ENCODE data around the gene MEGF11.

Gene MEGF11

DNA sequence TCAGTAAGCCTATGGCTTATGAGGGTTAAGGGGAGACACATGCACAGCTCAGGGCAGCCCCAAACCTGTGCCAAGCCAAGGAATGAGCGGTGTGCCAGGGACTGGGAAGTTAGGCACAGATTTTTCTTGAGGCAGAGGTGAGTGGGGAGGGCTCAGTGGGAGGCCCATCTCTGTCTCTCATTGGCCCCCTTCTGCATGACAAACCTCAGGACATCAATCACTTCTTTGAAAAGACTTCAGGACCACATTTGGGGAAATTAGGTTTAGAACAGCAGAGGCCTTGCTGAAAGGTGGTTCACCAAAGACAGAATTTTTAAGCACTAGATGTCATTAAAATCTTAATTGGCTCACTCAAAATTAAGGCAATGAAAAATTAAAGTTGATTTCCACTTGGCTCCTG is 327.1 kb downstream of the MEGF11 start:
- no peak for DNase-seq

DNA sequence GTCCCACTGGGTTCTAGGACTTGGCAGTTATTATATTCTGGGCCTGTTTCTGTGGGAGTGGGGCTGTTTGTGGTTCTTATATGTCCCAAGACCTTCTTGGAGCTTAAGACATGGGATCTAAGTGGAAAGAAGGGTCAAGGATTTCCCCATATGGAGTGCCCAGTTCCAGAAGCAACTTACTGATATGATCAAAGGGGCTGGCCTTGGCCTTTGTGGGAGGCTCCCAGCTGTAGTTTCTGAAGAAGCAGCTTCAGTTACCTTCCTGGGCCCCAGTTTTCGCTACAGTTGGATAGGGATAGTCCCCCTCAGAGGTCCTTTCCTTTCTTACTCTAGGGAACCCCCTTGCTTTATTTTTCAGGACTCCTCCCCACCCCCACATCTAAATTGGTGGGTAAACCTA is 328.2 kb downstream of the MEGF11 start:
- DNase-seq, result no peak

DNA sequence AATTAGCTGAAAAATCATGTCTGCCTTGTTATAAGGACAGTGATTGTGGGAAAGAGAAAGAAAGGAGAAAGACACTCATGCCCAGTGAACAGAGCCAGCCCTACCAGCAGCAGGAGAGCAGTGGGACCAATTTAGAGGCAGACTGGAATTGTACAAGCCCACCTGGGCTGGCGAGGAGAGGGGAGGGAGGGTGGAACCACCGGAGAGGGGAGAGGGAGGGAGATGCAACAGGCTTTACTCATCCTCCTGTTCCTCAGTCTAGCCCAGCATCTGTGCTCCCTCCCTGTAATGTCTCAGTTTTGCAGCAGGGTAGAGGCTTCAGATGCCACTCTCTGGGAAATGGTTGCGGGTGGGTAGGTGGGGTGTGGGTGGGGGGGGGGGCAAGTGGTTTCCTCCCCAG is 329.5 kb downstream of the MEGF11 start:
- no peak for DNase-seq

DNA sequence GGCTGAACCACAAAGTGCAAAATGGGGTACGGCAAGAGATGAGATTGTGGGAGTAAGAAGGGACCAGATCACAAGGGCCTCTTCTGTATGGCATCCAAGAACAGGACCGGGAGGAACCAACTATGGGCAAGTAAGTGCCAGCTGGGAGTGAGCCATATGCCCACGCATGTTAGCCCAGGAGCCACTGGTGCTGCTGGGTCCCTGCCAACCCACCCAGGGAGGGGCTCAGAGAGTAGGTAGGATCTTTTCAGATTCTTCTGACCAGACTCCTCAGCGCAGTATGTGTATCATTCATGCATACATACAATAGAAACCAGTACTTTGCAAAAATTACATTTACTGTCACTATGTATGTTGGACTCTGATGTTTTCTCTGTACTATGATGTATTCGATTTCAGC is 330.3 kb downstream of the MEGF11 start:
- no peak for DNase-seq

DNA sequence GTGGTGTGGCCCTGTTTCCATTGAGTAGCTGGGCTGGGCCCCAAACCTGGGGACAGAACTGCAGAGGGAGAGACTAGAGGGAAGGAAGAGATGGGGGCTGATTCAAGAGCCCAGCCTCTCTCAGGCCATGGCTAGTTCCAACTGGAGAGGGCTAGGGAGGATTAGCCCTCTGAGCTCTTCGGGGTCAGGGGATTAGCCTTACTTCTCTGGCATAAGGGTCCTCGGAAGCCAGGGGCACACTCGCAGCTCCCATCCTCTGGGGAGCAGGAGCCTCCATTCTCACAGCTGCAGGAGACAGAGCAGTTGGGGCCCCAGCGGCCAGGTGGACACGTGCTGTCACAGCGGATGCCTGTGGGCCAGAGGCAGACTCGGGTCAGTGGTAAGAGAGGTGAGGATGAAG is 330.9 kb downstream of the MEGF11 start:
- no peak for DNase-seq

DNA sequence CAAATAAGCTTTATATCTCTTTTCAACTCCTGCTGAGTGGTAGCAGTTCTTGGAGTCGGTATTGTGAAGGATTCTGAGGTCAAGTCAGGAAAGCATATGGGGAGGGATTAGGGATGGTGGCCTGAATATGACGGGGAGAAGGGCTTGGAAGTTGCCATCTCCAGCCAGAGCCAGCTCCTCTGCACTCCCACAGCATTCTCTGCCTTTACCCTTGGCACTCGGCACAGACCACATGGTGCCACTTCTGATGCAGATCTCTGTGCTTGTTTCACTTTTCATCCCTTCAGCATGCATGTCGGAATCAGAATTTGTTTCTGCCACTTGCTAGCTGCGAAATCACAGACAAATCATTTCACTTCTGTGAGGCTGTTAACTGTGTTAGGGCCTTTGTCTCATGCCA is 331.8 kb downstream of the MEGF11 start:
- no peak for DNase-seq

DNA sequence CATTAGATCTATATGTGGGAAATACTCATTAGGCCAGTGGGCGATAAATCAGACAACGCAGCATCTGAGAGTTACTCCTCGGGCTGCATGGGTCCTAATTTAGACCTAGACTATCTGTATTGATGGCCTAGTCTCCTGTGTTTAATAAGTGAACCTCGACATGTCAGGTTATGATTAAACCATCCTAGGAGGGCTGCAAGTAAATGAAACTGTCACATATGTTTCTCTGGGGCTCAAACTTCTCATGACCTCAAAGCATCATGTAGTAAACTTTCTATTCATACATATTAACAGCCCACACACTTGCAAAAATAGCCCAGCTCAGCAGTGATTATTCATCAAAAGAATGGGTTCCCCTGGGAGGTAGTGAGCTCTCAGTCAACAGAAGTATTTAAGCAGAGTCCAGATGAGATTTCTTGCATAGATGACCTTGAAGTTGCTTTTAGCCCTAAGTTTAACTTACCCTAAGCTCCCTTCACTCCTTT is 332.7 kb downstream of the MEGF11 start:
- DNase-seq, result no peak

DNA sequence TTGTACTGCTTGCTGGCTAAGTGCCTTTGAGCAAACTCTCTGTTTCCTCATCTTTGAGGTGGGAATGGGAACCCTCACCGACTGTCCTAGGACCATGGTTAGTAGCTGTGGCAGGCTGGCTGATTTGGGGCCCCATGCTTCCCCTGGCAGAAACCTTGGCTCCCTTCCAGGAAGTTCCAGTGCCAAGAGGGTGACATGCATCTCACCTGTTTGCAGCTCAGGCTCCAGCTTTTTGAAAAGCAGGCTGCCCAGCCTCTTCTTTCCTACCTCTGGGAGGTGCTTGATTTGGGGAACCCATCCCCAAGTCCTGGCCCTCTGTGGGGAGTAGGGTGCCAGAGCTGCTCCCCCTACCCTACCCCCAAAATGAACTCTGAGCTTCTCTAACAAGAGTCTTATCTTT is 333.4 kb downstream of the MEGF11 start:
- DNase-seq, result no peak

DNA sequence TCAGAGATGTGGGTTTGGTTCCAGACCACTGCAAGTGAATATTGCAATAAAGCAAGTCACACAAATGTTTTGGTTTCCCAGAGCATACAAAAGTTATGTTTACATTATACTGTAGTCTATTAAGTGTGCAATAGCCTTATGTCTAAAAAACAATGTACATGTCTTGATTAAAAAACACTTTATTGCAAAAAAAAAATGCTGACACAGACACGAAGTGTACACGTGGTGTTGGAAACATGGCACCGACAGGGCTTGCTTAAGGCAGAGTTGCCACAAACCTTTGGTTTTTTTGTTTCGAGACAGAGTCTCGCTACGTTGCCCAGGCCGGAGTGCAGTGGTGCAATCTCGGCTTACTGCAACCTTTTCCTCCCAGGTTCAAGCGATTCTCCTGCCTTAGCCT is 334.2 kb downstream of the MEGF11 start:
- no peak for DNase-seq

DNA sequence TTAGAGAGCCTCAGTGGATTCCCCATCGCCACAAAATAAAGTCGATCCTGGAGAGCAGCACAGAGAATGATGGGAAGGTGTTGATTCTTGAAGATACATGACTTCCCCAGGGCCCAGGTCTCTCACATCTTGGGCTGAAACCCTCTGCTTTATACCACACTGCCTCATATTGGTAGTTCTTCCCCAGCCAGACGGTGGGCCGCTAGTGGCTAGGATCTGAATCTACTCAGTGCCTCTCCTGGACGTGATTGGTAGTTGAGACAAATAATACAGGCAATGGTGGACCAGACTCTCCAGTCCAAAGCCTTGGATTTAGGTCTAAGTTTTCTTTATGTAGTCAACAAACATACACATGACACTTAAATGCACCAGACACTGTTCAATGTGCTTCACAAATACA is 334.6 kb downstream of the MEGF11 start:
- no peak for DNase-seq

DNA sequence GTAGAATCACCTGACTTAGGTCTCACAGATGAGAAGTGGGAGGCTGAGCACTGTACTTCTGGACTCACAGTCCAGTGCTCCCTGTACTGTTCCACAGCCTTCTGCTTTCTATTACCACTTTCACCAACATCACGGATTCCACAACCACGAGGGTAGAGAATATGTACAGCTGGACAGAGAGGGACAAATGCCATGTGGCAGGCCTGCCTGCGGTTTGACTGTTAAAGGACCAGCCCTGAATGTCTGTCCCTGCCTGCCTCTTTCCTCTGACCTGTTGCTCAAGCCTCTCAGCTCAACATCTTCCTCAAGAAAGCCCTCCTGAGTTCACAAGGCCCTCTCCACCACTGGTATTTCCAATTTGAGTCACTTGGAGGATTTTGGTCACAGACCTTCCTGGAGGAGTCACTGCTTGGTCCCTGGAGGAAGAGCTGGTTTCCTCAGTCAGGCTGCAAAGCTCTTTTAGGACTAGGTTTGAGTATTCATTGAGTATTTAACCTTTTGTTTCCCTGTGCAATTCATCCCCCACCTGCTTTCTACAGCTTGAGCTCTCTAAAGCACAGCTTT is 335.1 kb downstream of the MEGF11 start:
- DNase-seq, result no peak

DNA sequence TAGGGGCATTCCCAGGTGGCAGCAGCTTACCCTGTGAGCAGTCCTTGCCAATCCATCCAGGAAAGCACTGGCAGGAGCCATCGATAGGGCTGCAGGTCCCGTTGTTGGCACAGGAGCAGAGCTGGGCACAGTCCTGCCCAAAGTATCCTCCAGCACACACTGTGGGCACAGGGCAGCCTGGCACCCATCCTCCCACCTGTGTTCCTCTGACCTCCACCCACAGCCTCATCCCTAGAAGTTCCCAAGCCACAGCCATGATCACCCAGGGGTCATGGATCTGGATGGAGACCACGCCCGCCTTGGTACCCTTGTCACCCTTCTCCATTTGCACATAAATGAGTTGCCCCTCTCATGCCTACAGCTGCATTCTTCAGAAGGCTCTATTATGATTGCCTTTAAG is 335.6 kb downstream of the MEGF11 start:
- DNase-seq, result no peak

DNA sequence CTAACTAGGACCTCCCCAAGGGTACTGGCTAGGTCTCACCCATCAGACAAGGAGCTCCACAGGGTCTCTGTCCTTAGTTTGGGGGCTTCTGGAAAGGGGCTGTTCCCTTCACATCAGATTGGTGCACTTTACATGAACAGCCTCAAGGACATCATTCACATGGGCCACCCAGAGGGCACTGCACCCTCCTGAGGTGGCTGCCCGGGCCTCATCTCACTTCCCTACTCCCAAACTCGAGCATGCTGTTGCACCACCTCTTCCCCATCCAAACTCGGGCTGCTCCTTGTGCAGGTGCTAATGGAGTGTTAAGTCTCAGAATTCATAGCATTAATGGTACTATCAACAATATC is 336.2 kb downstream of the MEGF11 start:
- no peak for DNase-seq

DNA sequence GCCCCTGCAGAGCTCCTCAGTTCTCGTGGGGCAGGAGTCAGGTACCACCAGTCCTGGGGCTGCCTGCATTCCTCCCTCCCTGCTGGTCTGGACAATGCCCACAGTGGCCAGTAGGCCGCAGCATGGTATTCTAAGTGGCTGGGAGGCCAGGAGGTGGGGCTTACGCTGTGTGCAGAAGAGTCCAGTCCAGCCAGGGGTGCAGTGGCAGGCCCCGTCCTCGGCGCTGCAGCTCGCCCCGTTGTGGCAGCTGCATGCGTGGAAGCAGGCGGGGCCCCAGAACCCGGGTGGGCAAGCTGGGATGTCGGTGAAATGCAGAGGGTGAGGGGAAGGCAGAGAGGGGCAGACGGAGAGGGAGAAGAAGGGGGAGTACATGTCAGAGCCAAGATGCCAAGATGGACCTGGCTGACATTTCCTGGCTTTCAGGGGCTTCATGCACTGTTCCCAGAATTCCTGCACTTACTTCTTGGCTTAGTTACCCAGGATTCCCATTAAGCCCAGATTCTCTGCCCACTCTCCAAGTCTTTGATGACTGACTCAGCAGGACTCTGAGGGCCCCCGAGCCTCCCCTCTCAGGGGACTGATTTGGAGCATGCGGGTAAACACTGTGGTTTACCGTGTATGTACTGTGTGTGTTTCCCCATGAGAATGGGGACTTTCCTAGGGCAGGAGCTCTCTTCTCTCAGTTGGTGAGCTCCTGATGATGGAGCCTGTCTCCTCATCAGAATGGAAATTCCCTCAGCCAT is 336.7 kb downstream of the MEGF11 start:
- peak; percentile 28 for DNase-seq

DNA sequence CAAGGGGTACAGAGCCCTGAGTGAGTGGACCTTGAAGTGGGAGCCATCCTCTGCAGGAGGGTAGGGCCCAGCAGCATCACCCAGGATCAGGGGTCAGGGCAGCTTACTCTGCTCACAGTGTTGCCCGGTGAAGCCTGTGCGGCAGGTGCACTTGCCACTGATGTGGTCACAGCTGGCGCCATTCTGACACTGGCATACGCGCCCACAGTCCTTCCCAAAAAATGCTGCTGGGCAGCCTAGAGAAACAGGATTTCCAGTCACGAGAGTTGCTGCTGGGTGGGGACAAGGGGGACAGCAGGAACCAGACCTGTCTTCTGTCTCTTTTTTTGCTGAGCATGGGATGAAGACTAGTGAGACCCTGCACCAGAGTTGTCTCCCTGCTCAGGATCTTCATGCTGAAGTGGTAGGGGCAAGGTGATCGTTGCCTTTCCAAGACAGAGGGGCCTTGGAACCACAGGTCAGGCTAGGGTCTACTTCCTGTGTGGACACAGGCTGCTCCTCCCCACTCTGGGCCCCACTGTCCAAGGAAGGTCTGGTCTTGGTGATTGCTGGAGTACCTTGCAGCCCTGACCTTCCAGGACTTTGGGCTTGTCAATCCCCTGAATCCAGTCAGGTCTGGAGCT is 337.4 kb downstream of the MEGF11 start:
- DNase-seq, result no peak

DNA sequence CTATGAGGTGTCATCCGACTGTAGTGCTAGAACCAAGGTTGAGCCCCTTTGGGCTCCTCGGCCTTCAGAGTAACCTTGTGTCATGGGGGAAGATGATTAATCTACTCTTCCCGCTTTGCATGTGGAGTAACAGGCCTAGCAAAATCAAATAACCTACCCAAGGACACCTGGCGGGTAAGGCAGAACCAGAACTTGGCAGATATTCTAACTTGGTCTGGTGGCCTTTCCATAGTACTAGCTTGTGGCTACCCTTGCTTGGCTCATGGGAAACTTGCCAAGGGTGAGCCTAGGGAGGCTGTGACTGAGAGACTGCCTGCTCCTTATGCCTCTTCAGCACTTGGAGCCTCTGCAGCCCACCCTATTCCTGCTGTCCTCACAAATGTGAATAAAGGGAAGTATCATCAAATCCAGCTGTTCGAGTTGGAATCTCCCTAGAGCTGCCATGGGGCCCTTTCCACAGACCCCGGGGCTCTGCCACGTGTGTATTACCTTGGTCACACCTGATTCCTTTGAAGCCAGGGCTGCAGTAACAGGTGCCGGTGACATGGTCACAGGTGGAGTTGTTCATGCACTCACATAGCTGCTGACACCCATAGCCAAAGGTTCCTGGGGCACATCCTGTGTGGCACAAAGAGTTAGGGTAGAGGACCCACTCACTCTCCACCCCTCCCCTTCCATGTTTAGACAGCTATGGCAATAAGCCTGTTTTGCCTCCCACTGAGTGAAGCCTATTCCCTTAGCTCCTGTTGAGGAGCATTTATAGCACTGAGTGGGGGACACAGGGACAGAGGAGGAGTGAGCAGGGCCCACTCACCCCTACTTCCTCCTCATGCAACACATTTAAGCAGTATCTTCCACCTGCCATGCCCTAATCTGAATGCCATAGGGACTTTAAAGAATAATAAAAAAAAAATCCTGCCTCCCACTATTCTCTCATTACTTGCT is 338.3 kb downstream of the MEGF11 start:
- no peak for DNase-seq

DNA sequence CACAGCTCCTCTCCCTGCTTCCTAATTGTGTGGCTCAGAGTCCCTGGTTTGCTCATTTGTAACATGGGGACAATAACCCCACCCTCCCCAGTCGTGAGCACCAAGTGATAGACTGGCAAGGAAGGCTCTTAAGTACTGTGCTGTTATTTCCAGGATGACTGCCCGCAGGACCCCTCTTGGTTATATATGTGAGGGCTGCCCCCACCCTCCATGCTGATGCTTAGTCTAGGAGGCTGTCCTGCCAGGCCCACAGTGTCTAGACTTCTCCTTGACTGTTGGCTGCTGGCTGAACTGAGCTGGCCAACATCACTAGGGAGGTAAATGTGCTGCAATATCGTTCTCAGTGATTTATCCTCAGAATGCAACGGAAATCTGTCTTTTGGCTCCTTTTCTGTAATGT is 339.2 kb downstream of the MEGF11 start:
- no peak for DNase-seq

DNA sequence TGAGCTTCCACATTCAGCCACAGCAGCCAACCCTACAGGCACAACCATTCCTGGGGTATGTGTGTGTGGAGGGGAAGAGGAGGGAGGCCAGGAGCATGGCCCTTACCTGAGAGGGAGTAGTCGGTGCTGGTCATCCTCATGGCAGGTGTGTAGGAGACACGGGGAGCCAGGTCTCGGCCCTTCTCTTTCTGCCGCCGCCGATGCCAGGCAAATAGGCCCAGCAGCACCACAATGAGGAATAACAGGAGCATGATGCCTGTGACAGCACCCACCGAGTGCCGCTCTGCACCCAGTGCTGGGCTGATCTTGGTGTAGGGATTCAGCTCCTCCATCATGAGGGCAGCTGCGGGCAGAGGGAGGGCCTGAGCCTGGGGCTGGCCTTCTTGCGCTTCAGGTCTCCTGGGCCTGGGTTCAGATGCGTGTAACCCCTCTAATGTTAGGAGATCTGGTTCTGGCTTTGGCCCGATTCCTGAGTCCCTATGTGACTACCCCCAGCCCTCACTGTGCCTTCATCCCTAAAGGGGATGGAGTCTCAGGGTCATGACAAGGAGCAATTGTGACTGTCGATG is 339.8 kb downstream of the MEGF11 start:
- DNase-seq, result no peak

DNA sequence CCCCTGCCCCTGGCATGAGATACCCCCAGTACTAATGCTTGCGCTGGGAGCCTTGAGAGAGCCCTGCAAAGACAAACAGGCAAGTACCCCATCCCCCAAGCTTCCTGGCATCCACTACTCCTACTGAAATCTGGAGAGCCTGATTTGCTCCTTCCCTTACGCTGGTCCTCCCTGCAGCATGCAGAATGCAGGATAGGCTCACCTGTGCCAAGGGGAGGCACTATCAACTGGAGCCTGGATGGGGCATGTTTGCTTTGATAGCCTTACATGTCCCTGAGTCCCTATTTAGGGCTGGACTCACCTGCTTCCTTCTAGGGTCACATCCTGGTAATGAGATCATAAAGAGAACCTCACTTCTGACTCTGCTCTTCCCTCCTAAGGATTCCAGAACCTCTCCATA is 341.3 kb downstream of the MEGF11 start:
- no peak for DNase-seq

DNA sequence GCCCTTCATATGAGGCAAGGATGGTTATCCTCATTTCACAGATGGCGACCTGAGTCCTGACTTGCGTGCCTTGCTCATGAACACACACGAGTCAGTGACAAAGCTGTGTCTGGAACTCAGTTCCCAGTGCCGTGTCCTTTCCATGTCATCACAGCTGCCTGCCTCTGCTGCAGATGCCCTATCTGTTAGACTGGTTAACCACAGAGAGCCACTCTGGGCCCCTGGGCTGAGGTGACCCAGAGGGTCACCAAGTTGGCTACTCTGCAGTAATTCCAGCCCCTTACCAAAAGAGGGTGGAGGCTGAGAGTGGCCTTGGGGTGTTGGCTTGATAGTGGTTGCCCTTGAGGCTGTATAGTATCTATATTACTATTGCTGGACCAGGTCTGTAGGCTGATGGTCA is 343.2 kb downstream of the MEGF11 start:
- DNase-seq, result no peak

DNA sequence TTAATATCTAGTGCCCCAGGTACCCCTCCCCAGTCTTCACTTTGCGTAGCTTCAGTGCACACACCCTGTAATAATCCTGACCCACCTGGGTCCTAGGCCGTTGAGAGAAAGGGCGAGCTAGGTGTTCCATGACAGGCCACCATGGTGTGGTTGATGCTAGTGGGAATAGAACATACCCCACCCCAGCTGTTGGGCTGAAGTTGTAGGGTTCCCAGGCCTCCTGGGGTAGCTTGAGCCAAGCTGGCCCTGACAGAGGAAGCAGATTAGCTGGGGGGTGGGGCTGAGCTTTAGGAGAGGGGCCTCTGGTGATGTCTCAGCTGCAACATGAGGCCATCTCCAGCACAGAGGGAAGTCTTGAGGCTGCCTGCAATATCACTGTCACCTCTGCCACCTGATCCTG is 343.7 kb downstream of the MEGF11 start:
- DNase-seq, result no peak

DNA sequence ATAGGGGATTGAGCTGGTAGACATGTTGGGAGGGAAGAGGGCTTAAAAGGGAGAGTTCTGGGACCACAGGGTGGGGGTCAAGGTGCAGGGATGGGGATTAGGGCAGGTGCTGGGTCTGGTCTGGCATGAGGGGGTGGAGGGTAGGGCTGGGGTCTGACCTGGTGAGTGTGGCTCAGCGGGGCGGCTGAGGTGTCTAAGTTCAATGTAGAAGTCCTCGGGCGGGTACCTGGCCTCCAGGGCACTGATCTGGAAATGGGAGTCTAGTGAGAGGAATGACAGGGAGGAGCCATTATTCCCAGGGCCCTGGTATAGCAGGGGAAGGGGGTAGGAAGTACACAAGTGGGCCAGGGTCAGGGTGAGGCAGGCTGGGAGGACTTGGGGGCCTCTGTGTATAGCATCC is 344.7 kb downstream of the MEGF11 start:
- DNase-seq, result no peak

DNA sequence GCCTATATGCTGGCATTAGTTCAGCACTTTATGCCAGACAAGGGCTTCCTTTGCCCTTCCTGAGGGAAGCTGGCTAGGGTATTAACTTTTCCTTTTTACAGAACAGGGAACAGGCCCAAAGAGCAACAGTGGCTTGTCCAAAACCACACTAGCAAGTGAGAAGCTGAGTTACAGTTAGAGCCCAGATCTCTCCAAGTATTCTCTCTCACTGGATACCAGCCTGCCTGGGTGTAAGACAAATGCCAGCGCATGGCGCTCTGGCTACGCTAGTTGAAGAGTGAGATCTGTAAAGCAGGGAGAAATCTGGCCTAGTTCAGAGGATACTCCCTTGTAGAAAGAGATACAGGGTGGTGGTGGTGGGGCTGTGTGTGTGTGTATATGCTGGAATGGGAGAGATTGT is 345.9 kb downstream of the MEGF11 start:
- DNase-seq, result no peak
